HUES48 (cell line): Measurements from ENCODE around the gene MAP6D1.
A peak's percentile ranks its signal among the peaks of the same experiment; 100 is the strongest.

Experiments
- H3K27ac ChIP-seq: one replicate; pipeline ENCODE4 v1.7.0; 2013; ENCODE audit warnings: low read depth, low read length, inconsistent platforms
- H3K27me3 ChIP-seq: 2 replicates; pipeline ENCODE4 v1.6.1; 2013; ENCODE audit warnings: mild to moderate bottlenecking, low read length; ENCODE audit not compliant: control insufficient read depth, insufficient read depth
- H3K36me3 ChIP-seq: 2 replicates; pipeline ENCODE4 v1.6.1; 2013; ENCODE audit warnings: low read length; ENCODE audit not compliant: control insufficient read depth, insufficient read depth
- H3K4me1 ChIP-seq: 2 replicates; pipeline ENCODE4 v1.6.1; 2013; ENCODE audit warnings: mild to moderate bottlenecking, low read length; ENCODE audit not compliant: control insufficient read depth, insufficient read depth
- H3K4me3 ChIP-seq: 2 replicates; pipeline ENCODE4 v1.5.1; 2013; ENCODE audit warnings: mild to moderate bottlenecking, low read depth, low read length
- H3K9ac ChIP-seq: 2 replicates; pipeline ENCODE4 v1.6.1; 2013; ENCODE audit warnings: mild to moderate bottlenecking, low read depth, low read length, moderate library complexity
- H3K9me3 ChIP-seq: 2 replicates; pipeline ENCODE4 v1.6.1; 2013; ENCODE audit warnings: low read length; ENCODE audit not compliant: control insufficient read depth, insufficient read depth

Gene MAP6D1

GRCh38 chr3:183825456-183826161 lies at the start of gene MAP6D1:
Gene MAP6D1, minus strand, starts transcription at chr3:183825577. Its CDS starts 30 bp downstream, at chr3:183825547.
- H3K27ac ChIP-seq = peak within 1 kb of the TSS; percentile 79
- H3K27me3 ChIP-seq = peaks cover 10% of the 10 kb centered on the region; the same call in 1 of the 2 replicates
- peak within 1 kb of the TSS; percentile 41 for H3K9ac ChIP-seq
- peaks cover 25% of the 10 kb centered on the region for H3K36me3 ChIP-seq
- H3K9me3 ChIP-seq = no peaks in the 10 kb centered on the region
- H3K4me3 ChIP-seq = peak within 1 kb of the TSS; percentile 74
- peaks cover 5% of the 10 kb centered on the region; the same call in 1 of the 2 replicates for H3K4me1 ChIP-seq

- H3K9ac ChIP-seq = no peak overlapping the region
Observed at GRCh38 chr3:183873914-183874313, 48.5 kb upstream of the MAP6D1 start.

GRCh38 chr3:183871541-183871940 lies 46.2 kb upstream of the MAP6D1 start:
- no peaks in the 10 kb centered on the region for H3K4me1 ChIP-seq
- H3K9me3 ChIP-seq = no peaks in the 10 kb centered on the region
- no peak overlapping the region for H3K4me3 ChIP-seq
- no peak overlapping the region for H3K27ac ChIP-seq
- no peaks in the 10 kb centered on the region for H3K27me3 ChIP-seq
- peaks cover 15% of the 10 kb centered on the region for H3K36me3 ChIP-seq
- no peak overlapping the region for H3K9ac ChIP-seq

More at GRCh38 chr3:183873914-183874313, 48.5 kb upstream of the MAP6D1 start:
- Histone ChIP-seq H3K4me3 (no peak overlapping the region), H3K36me3 (peaks cover 7% of the 10 kb centered on the region; the same call in 1 of the 2 replicates), H3K9me3 (no peaks in the 10 kb centered on the region), H3K4me1 (peaks cover 10% of the 10 kb centered on the region), H3K27me3 (no peaks in the 10 kb centered on the region), H3K27ac (no peak overlapping the region)

- Histone ChIP-seq H3K4me3 (no peak overlapping the region), H3K36me3 (peaks cover 25% of the 10 kb centered on the region), H3K27me3 (no peaks in the 10 kb centered on the region), H3K9me3 (no peaks in the 10 kb centered on the region), H3K4me1 (no peaks in the 10 kb centered on the region), H3K9ac (no peak overlapping the region), H3K27ac (no peak overlapping the region)
Observed at GRCh38 chr3:183870563-183870962, 45.2 kb upstream of the MAP6D1 start.

GRCh38 chr3:183868796-183869195 lies 43.4 kb upstream of the MAP6D1 start:
- Histone ChIP-seq H3K27ac (no peak overlapping the region), H3K4me3 (no peak overlapping the region), H3K36me3 (peaks cover 40% of the 10 kb centered on the region), H3K27me3 (no peaks in the 10 kb centered on the region), H3K9ac (no peak overlapping the region), H3K9me3 (no peaks in the 10 kb centered on the region), H3K4me1 (no peaks in the 10 kb centered on the region)

GRCh38 chr3:183862610-183863009 lies 37.2 kb upstream of the MAP6D1 start:
- Histone ChIP-seq H3K4me3 (no peak overlapping the region), H3K27ac (no peak overlapping the region), H3K36me3 (peaks cover 87% of the 10 kb centered on the region), H3K9ac (no peak overlapping the region), H3K9me3 (no peaks in the 10 kb centered on the region), H3K4me1 (no peaks in the 10 kb centered on the region), H3K27me3 (no peaks in the 10 kb centered on the region)

GRCh38 chr3:183857863-183858262 lies 32.5 kb upstream of the MAP6D1 start:
- Histone ChIP-seq H3K36me3 (peaks cover 84% of the 10 kb centered on the region), H3K4me1 (no peaks in the 10 kb centered on the region), H3K4me3 (no peak overlapping the region), H3K9ac (no peak overlapping the region), H3K27me3 (no peaks in the 10 kb centered on the region), H3K9me3 (no peaks in the 10 kb centered on the region), H3K27ac (no peak overlapping the region)

GRCh38 chr3:183854318-183855035 lies 29.1 kb upstream of the MAP6D1 start:
- peaks cover 82% of the 10 kb centered on the region for H3K36me3 ChIP-seq
- H3K9me3 ChIP-seq = no peaks in the 10 kb centered on the region
- no peaks in the 10 kb centered on the region for H3K4me1 ChIP-seq
- no peak overlapping the region for H3K9ac ChIP-seq
- no peak overlapping the region for H3K27ac ChIP-seq
- no peak overlapping the region for H3K4me3 ChIP-seq
- no peaks in the 10 kb centered on the region for H3K27me3 ChIP-seq

- Histone ChIP-seq H3K27ac (no peak overlapping the region), H3K36me3 (peaks cover 89% of the 10 kb centered on the region)
Observed at GRCh38 chr3:183845608-183846288, 20.4 kb upstream of the MAP6D1 start.

GRCh38 chr3:183845090-183845489 lies 19.7 kb upstream of the MAP6D1 start:
- no peaks in the 10 kb centered on the region for H3K9me3 ChIP-seq
- H3K9ac ChIP-seq = no peak overlapping the region
- no peak overlapping the region for H3K4me3 ChIP-seq
- H3K36me3 ChIP-seq = peaks cover 88% of the 10 kb centered on the region
- no peaks in the 10 kb centered on the region for H3K27me3 ChIP-seq
- no peaks in the 10 kb centered on the region for H3K4me1 ChIP-seq
- H3K27ac ChIP-seq = no peak overlapping the region

More at GRCh38 chr3:183845608-183846288, 20.4 kb upstream of the MAP6D1 start:
- no peak overlapping the region for H3K9ac ChIP-seq
- no peak overlapping the region for H3K4me3 ChIP-seq
- H3K4me1 ChIP-seq = no peaks in the 10 kb centered on the region
- H3K9me3 ChIP-seq = no peaks in the 10 kb centered on the region
- H3K27me3 ChIP-seq = no peaks in the 10 kb centered on the region

GRCh38 chr3:183844606-183845005 lies 19.2 kb upstream of the MAP6D1 start:
- Histone ChIP-seq H3K36me3 (peaks cover 88% of the 10 kb centered on the region), H3K9me3 (no peaks in the 10 kb centered on the region), H3K27me3 (no peaks in the 10 kb centered on the region), H3K4me1 (no peaks in the 10 kb centered on the region), H3K9ac (no peak overlapping the region), H3K4me3 (no peak overlapping the region), H3K27ac (no peak overlapping the region)
